SK-N-SH (cell line): ENCODE results near the gene DDX28.

Experiments used
- CTCF ChIP-seq: fragments of 200-600 bp; sonication (generic); IDR thresholded peaks from 2 replicates; pipeline ENCODE4 v1.6.1; 2017; ENCODE audit warnings: antibody characterized with exemption, mild to moderate bottlenecking, moderate library complexity
- GATA2 ChIP-seq: sonication (generic); formaldehyde crosslinking; IDR thresholded peaks from 2 replicates; pipeline ENCODE4 v1.5.0; 2020; ENCODE audit warnings: mild to moderate bottlenecking, missing genetic modification reagents
- POLR2AphosphoS5 ChIP-seq: IDR thresholded peaks from 2 replicates; pipeline ENCODE4 v1.6.1; 2012; ENCODE audit warnings: low read depth, low read length
- RAD21 ChIP-seq: IDR thresholded peaks from 2 replicates; pipeline ENCODE4 v1.6.1; 2012; ENCODE audit warnings: mild to moderate bottlenecking, low read length
- REST ChIP-seq: IDR thresholded peaks from 2 replicates; pipeline ENCODE4 v1.6.1; 2012; ENCODE audit warnings: mild to moderate bottlenecking, low read depth, low read length, moderate library complexity
- TAF1 ChIP-seq: IDR thresholded peaks from 2 replicates; pipeline ENCODE4 v1.6.1; 2012; ENCODE audit warnings: low read depth, mild to moderate bottlenecking, low read length, moderate library complexity, borderline replicate concordance

GRCh38 chr16:68070806-68071517 lies 47.9 kb upstream of the DDX28 start:
- no peak for TF ChIP-seq CTCF
- no peak for TF ChIP-seq RAD21
- TF ChIP-seq POLR2AphosphoS5: no peak
- no peak for TF ChIP-seq GATA2 (CRISPR knock-in tag)
- no peak for TF ChIP-seq TAF1
- no peak for TF ChIP-seq REST
